Activated CD4-positive, alpha-beta T cell treated with anti-CD3 and anti-CD28 coated beads for 36 hours (primary cell): ENCODE measurements around the gene LPP. TPM values are rescaled to one million over a fixed set of nuclear protein-coding genes. Genes with fewer than 3 reads are reported as not detected.

Experiments
- ATAC-seq: fragments of 200-7000 bp; cut with Tn5 transposase; one replicate; pipeline ENCODE4 v1.10.0; 2021; ENCODE audit warnings: mild to moderate bottlenecking, moderate library complexity
- CTCF ChIA-PET: fragments of 350-600 bp; sonication (Branson Sonifier 250); formaldehyde crosslinking; loops from one replicate; lab custom pipeline; 2021; ENCODE audit warnings: antibody characterized with exemption; lab: Charles Lee
- POLR2A ChIA-PET: fragments of 350-600 bp; sonication (Branson Sonifier 250); formaldehyde crosslinking; loops from one replicate; lab custom pipeline; 2021; ENCODE audit warnings: antibody characterized with exemption, inconsistent platforms; lab: Charles Lee
- DNase-seq: peaks from one replicate; pipeline ENCODE4 v3.0.0-alpha.2; 2020
- H3K27ac Mint-ChIP-seq: one replicate; pipeline ENCODE4 v1.8.0; 2021; ENCODE audit warnings: mixed read lengths
- H3K27me3 Mint-ChIP-seq: one replicate; pipeline ENCODE4 v1.8.0; 2021; ENCODE audit warnings: mixed read lengths
- H3K36me3 Mint-ChIP-seq: one replicate; pipeline ENCODE4 v1.8.0; 2021; ENCODE audit warnings: low read depth, mixed read lengths
- H3K4me1 Mint-ChIP-seq: one replicate; pipeline ENCODE4 v1.8.0; 2021; ENCODE audit warnings: mixed read lengths
- H3K4me3 Mint-ChIP-seq: one replicate; pipeline ENCODE4 v1.8.0; 2021; ENCODE audit warnings: mild to moderate bottlenecking, moderate library complexity, mixed read lengths
- H3K9me3 Mint-ChIP-seq: one replicate; pipeline ENCODE4 v1.8.0; 2021; ENCODE audit warnings: low read depth, mixed read lengths
- intact Hi-C, 2 experiments: fragments of 100-400 bp; cut with DNase I in 1 of 2; cut with micrococcal nuclease in 1 of 2; formaldehyde crosslinking; loops; one replicate each; pipeline versions ENCODE4 v1.14.2 to v1.15.1; 2022 to 2024; cut with DNase I, micrococcal nuclease
- total RNA-seq, 2 experiments: library from RNA; stranded (reverse); gene quantifications; one replicate each; pipeline ENCODE4 v1.2.3, GENCODE V29; 2021

Gene LPP
- total RNA-seq, 2 experiments from 2014 or later: 34.7 to 40.6 TPM

DNA sequence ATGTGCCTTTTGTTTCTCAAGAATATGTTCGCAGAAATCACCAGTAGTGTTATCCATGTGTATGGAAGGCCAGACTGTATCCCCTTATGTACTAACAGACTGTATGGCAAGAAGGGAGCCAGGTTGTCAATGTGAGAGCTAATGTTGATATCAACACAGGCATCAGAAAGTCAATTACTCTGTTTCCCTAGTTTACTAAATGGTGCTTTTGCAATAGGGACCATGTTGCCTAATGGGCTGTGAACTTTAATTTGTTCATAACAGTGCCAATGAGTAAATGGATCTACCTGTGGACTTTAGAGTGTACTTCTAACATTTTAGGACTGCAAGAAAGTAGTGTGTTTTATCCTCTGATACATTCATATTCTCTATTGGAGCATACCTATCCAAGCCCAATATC lies 586.1 kb downstream of the LPP start:
- ChIA-PET CTCF (interaction anchor here (1.4 kb wide), 1 partner anchor 9 kb away, joined by 4 read pairs; no protein-coding TSS in a partner anchor), POLR2A (no interaction called here)
- ATAC-seq (no peak), DNase-seq (no peak)
- H3K27me3 Mint-ChIP-seq: no peaks in the 10 kb centered on the region
- H3K36me3 Mint-ChIP-seq: no peaks in the 10 kb centered on the region
- no peak overlapping the region for H3K27ac Mint-ChIP-seq
- intact Hi-C loops: no loop called here
- no peaks in the 10 kb centered on the region for H3K4me1 Mint-ChIP-seq
- H3K4me3 Mint-ChIP-seq: no peak overlapping the region
- no peaks in the 10 kb centered on the region for H3K9me3 Mint-ChIP-seq

DNA sequence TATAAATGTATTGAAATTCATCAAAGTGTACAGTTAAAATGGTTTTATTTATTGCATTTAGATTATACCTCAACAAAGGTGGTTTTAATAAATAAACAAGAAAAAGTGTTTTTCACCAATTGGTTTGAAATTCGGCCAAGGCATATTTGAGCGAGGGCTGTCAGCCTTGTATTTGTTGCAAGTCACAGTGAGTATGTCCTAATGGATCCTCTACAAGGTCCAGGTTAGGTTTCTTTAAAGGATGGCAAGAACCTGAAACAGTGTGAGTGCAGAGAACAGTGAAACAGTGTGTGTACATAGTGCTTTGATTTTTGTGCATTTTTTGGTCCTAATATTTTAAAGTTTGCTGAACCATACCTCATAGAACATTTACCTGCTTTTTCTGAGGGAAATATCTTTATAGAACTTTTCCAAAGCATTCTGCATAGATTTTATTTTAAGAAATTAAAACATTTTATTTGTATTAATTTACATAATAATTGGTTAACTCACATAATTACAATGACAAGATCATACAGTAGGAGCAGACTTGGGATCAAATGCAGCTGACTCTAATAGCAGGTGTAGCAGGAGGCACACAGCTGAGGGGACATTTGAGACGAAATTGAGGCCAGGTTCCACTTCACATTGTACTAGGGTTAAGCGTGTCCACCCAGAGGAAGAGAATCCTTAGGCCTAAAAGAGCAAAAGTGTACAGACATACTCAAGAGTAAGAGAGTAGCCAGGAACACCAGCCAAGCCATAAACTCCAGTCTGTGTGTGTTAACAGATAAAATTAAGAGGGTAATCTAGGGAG lies 589.0 kb downstream of the LPP start:
- CTCF ChIA-PET: interaction anchor here (0.7 kb wide), 1 partner anchor 1114 kb away, joined by 4 read pairs; no protein-coding TSS in a partner anchor
- no peaks in the 10 kb centered on the region for H3K36me3 Mint-ChIP-seq

DNA sequence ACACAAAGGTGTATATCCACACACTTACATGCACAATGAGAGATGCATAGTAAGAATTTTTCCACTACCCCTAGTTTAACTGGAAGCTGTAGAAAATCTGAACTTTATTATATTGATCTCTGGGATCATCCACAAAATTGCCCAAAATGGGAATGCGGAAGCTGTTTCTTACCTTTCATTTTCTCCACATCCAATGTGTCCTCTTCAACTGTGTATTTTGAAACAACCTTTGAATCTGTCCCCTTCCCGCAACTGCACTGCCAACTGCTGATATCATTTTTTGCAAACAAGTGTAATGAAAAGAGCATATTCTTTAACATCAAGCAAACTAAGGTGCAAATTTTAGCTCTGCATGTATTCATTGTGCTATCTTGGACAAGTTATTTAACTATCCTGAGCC lies 590.2 kb downstream of the LPP start:
- CTCF ChIA-PET: no interaction called here
- H3K36me3 Mint-ChIP-seq: no peaks in the 10 kb centered on the region
- H3K27ac Mint-ChIP-seq: no peak overlapping the region
- no peaks in the 10 kb centered on the region for H3K4me1 Mint-ChIP-seq
- H3K9me3 Mint-ChIP-seq: no peaks in the 10 kb centered on the region
- H3K4me3 Mint-ChIP-seq: no peak overlapping the region
- intact Hi-C loops: no loop called here
- POLR2A ChIA-PET: no interaction called here
- ATAC-seq (no peak), DNase-seq (no peak)
- H3K27me3 Mint-ChIP-seq: no peaks in the 10 kb centered on the region

More for the DNA sequence above, 589.0 kb downstream of the LPP start:
- Mint-ChIP-seq H3K4me3 (no peak overlapping the region), H3K27me3 (no peaks in the 10 kb centered on the region), H3K27ac (no peak overlapping the region), H3K9me3 (no peaks in the 10 kb centered on the region), H3K4me1 (no peaks in the 10 kb centered on the region)
- DNase-seq (no peak), ATAC-seq (no peak)
- POLR2A ChIA-PET: no interaction called here
- intact Hi-C loops: no loop called here

DNA sequence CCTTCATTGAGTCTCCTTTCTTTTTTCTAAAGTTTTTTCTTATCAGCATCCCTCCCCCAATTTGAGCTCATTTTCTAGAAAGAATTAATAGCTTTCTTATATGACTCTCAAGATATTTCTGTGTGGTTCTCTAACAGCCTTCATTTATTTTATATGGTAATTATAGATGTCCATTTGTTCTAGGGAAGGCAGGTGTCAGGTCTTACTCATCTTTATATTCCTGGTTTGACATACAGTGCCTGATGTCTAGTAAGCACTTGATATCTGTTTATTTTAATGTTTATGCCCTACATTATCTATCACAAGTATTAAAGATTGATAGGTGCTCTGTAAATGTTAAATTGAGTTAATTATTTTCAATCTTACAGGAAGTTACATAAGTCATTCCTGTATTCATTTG lies 591.1 kb downstream of the LPP start:
- CTCF ChIA-PET: interaction anchor here (1.2 kb wide), 1 partner anchor 10 kb away, joined by 4 read pairs; no protein-coding TSS in a partner anchor

DNA sequence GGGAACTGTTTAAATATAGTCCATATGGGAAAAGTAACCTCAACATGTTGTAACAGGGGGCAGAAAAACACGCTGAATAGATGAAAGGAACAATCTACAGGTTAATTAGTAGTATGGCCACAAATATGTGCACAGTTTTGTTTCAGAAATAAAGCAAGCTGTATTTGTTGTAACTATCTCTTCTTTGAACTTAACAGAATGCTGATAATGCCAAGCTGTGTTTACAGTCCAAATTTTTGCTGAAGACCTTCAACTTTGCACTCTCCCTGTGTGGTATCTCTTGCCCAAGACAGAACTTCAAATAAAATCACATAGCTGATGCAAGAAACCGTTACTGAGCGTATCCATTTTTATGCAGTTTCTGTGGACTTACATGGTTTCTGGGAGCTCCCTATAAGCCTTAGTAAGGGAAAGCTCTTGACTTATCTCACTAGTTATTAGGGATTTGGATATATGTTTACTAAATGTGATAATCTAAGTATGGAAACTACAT lies 592.4 kb downstream of the LPP start:
- Mint-ChIP-seq H3K4me3 (no peak overlapping the region), H3K9me3 (no peaks in the 10 kb centered on the region), H3K27me3 (no peaks in the 10 kb centered on the region), H3K36me3 (no peaks in the 10 kb centered on the region), H3K4me1 (peaks cover 11% of the 10 kb centered on the region), H3K27ac (no peak overlapping the region)
- CTCF ChIA-PET: interaction anchor here (0.5 kb wide), 1 partner anchor 119 kb away, joined by 4 read pairs; no protein-coding TSS in a partner anchor
- intact Hi-C loops: loop anchor here in 1 of 2 experiments (2.0 kb wide), 1 partner anchor 22 kb away; no protein-coding TSS in a partner anchor
- POLR2A ChIA-PET: no interaction called here
- ATAC-seq (no peak), DNase-seq (no peak)

More for the DNA sequence above, 591.1 kb downstream of the LPP start:
- DNase-seq (no peak), ATAC-seq (no peak)
- H3K27ac Mint-ChIP-seq: no peak overlapping the region
- POLR2A ChIA-PET: no interaction called here
- H3K36me3 Mint-ChIP-seq: no peaks in the 10 kb centered on the region
- no peaks in the 10 kb centered on the region for H3K9me3 Mint-ChIP-seq
- H3K27me3 Mint-ChIP-seq: no peaks in the 10 kb centered on the region
- H3K4me3 Mint-ChIP-seq: no peak overlapping the region
- intact Hi-C loops: no loop called here
- no peaks in the 10 kb centered on the region for H3K4me1 Mint-ChIP-seq

DNA sequence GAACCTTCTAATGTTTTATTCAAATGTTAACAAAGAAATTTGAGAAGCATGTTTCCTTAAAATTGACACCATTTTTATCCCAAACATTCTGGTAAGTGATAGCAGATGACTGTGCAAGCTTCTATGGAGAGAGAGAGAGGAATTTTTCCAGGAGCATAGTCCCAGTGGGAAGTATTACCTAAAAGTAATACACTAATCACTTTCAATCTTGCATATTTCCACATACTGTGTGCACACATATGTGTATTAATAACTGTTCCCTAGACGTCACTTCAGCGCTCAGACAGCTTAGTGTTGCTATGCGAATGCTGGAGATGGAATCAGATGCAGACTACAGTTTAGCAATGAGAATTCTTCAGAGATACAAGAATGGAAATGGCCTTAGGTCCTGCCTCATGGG lies 593.5 kb downstream of the LPP start:
- Mint-ChIP-seq H3K4me3 (no peak overlapping the region), H3K4me1 (peaks cover 16% of the 10 kb centered on the region), H3K9me3 (no peaks in the 10 kb centered on the region), H3K27ac (no peak overlapping the region), H3K36me3 (no peaks in the 10 kb centered on the region), H3K27me3 (no peaks in the 10 kb centered on the region)
- ChIA-PET CTCF (interaction anchor here (0.5 kb wide), 1 partner anchor 614 kb away, joined by 3 read pairs; no protein-coding TSS in a partner anchor), POLR2A (no interaction called here)
- intact Hi-C loops: loop anchor here in 1 of 2 experiments (2.0 kb wide), 1 partner anchor 23 kb away; no protein-coding TSS in a partner anchor
- DNase-seq: no peak
- no peak for ATAC-seq

DNA sequence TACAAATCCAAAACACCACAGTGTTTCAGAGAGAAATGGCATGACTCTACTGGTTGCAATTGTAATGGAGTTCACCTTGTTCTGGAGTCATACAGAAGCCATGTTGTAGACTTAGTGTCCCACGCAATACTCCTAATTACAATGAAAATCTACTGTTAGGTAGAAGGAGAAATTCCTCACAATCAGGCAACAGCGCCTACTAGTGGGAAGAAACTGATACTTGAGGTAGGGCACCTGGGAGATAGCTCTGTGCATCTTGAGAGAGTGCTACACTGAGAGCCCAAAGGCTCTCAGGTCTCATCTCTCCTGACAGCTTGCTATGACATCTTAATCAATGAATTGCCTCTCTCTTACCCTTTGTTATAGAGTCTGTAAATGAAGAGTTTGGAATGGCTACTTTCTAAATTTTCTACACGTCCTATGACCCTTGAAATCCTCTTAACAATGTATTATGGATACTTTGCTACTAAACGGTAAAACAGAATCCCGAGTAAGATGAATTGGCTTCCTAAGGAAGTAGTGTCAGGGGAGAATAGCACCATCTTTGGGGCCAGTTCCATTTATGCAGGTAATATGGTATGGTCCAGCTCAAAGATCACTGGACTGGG lies 595.2 kb downstream of the LPP start:
- Mint-ChIP-seq H3K27me3 (no peaks in the 10 kb centered on the region), H3K4me1 (peaks cover 30% of the 10 kb centered on the region), H3K36me3 (no peaks in the 10 kb centered on the region), H3K9me3 (no peaks in the 10 kb centered on the region), H3K4me3 (no peak overlapping the region), H3K27ac (no peak overlapping the region)
- no peak for ATAC-seq
- intact Hi-C loops: no loop called here
- ChIA-PET POLR2A (no interaction called here), CTCF (interaction anchor here (0.5 to 1.9 kb wide), 24 partner anchors 8 to 1015 kb away, joined by 3 to 13 read pairs (median 4); no protein-coding TSS in a partner anchor)
- DNase-seq: peak; percentile 59

DNA sequence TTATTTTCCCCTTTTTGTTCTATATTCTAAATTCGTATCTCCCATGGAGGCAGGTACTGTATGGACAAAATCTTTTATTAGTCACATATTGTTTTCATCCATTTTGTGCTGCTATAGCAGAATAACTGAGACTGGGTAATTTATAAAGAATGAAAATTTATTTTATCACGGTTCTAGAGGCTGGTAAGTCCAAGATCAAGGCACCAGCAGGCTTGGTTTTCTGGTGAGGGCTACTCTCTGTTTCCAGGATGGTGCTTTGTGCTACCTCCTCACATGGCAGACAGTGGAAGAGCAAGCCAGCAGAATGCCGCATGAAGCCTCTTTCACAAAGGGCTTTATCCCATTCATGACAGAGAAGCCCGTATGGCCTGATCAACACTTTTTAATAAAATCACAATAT lies 595.9 kb downstream of the LPP start:
- peaks cover 30% of the 10 kb centered on the region for H3K4me1 Mint-ChIP-seq
- intact Hi-C loops: loop anchor here (5.0 to 10.0 kb wide), 5 partner anchors 168 to 443 kb away; no protein-coding TSS in a partner anchor
- H3K4me3 Mint-ChIP-seq: no peak overlapping the region
- ChIA-PET POLR2A (no interaction called here), CTCF (interaction anchor here (0.6 to 1.9 kb wide), 10 partner anchors 28 to 1011 kb away, joined by 3 to 13 read pairs (median 4); no protein-coding TSS in a partner anchor)
- no peaks in the 10 kb centered on the region for H3K27me3 Mint-ChIP-seq
- H3K9me3 Mint-ChIP-seq: no peaks in the 10 kb centered on the region
- H3K36me3 Mint-ChIP-seq: no peaks in the 10 kb centered on the region
- ATAC-seq (no peak), DNase-seq (no peak)
- no peak overlapping the region for H3K27ac Mint-ChIP-seq

DNA sequence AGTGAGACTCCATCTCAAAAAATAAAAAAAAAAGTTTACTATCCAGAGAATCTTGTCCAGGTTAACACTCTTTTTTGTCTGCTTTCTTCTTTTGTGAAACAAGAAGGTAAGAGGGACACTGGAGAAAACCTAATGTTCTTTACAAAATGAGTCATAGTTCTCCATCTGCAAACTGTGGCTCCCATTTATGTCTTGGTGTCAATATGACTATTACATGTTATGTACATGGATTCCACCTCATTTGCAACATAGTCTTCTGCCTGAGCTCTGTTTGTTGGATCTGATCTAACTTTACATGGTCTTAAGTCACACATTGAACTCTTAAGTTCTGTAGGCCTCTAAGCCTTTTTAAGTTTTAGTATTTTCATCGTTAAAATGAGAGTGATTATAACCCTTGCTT lies 596.7 kb downstream of the LPP start:
- Mint-ChIP-seq H3K27me3 (no peaks in the 10 kb centered on the region), H3K27ac (peak overlapping the region; percentile 37), H3K4me1 (peaks cover 30% of the 10 kb centered on the region), H3K4me3 (no peak overlapping the region), H3K36me3 (no peaks in the 10 kb centered on the region), H3K9me3 (no peaks in the 10 kb centered on the region)
- intact Hi-C loops: loop anchor here (5.0 to 10.0 kb wide), 5 partner anchors 168 to 443 kb away; no protein-coding TSS in a partner anchor
- ChIA-PET POLR2A (no interaction called here), CTCF (interaction anchor here (0.7 to 2.2 kb wide), 4 partner anchors 22 to 1012 kb away, joined by 3 to 9 read pairs (median 4); no protein-coding TSS in a partner anchor)
- DNase-seq (no peak), ATAC-seq (peak; percentile 42)

DNA sequence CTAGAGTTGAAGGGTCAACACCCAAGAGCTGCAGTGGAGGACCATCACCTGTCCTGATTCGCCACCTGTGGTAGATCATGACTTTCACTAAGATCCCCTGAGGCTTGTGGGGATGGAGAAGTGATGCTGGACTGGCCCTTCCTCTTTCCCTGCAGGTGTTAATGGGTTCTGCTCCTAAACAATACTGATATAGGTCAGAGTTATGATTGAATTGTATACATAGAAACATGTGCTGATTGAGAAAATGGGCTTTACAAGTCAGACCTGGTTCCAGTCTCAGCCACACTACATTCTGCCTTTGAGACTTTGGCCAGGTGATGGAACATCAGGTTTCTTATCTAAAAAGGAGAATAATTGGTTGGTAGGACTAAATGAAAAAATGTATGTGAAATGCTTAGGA lies 598.9 kb downstream of the LPP start:
- Mint-ChIP-seq H3K4me1 (peaks cover 30% of the 10 kb centered on the region), H3K36me3 (peaks cover 2% of the 10 kb centered on the region), H3K27ac (peak overlapping the region; percentile 14), H3K9me3 (no peaks in the 10 kb centered on the region), H3K27me3 (no peaks in the 10 kb centered on the region), H3K4me3 (no peak overlapping the region)
- intact Hi-C loops: loop anchor here (1.0 to 10.0 kb wide), 22 partner anchors 30 to 1013 kb away; partner anchors contain the start of gene BCL6 (in 2 of the 2)
- ChIA-PET CTCF (interaction anchor here (1.1 to 2.1 kb wide), 4 partner anchors 29 to 1012 kb away, joined by 3 to 9 read pairs (median 4); no protein-coding TSS in a partner anchor), POLR2A (interaction anchor here (0.6 to 1.7 kb wide), 2 partner anchors 25 to 603 kb away, joined by 3 to 7 read pairs; no protein-coding TSS in a partner anchor)
- ATAC-seq (peak; percentile 51), DNase-seq (peak; percentile 13)

DNA sequence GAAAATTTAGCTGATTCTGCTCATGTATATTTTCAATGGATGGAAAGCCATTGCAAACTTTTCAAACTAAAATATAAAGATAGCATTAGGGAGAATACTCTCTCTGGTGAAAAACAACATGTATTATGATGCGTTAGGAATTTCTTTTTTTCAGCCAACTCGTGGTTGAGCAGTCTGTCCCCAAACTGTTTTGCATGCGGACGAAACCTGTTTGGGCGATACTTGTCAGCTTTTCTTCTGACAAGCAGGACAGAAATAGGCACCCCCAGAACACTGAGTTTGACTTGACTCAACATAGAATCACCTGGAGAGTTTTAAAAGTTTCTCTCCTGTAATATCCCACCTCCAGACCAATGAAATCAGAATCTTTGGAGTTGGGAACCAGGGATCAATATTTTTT lies 600.3 kb downstream of the LPP start:
- intact Hi-C loops: loop anchor here (5.0 to 10.0 kb wide), 5 partner anchors 172 to 447 kb away; no protein-coding TSS in a partner anchor
- no peak for DNase-seq
- Mint-ChIP-seq H3K4me3 (no peak overlapping the region), H3K9me3 (no peaks in the 10 kb centered on the region), H3K27ac (no peak overlapping the region), H3K4me1 (peaks cover 30% of the 10 kb centered on the region), H3K27me3 (no peaks in the 10 kb centered on the region), H3K36me3 (peaks cover 2% of the 10 kb centered on the region)
- CTCF ChIA-PET: interaction anchor here (0.7 to 2.1 kb wide), 6 partner anchors 26 to 1015 kb away, joined by 3 to 9 read pairs (median 3); no protein-coding TSS in a partner anchor
- ATAC-seq: no peak
- POLR2A ChIA-PET: interaction anchor here (0.6 kb wide), 1 partner anchor 160 kb away, joined by 3 read pairs; no protein-coding TSS in a partner anchor
